ENCODE measurements around the gene USP2. TPM values are rescaled to one million over a fixed set of nuclear protein-coding genes. Genes with fewer than 3 reads are reported as not detected.

USP2 gene
- total RNA-seq, 1 donor from 2014 or later = 135 TPM

DNA sequence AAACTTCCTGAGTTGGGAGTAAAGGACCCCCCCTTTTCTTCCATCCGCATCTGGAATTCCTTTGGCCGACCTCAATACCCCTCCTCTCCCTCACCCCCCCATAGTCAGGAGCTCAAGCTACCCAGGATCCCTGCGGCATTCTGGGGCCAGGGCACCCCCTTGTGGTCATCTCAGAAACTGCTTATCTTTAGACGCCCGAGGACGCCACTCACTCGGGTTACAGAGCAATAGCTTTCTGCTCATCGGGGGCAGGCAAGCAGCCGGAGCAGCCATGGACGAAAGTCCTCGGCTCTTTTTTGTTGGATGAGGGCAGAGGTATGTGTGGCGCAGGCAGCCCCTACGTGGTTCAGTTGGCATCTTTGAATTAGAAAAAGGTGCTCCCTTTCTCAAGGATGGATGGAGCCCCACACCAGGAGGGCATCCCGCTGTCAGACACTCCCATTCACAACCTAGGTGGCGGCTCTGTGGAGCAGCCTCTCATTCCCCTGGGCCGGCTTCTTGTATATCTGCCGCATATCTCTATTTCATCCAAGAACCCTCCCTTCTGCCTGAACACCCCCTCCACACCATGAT is 43.1 kb downstream of the USP2 start:
- peak overlapping the region; percentile 95 for H3K27ac ChIP-seq (replicated peaks)
- no peaks in the 10 kb centered on the region for H3K27me3 ChIP-seq (ENCODE audit: low read depth)
- TF ChIP-seq, protein P1, sequence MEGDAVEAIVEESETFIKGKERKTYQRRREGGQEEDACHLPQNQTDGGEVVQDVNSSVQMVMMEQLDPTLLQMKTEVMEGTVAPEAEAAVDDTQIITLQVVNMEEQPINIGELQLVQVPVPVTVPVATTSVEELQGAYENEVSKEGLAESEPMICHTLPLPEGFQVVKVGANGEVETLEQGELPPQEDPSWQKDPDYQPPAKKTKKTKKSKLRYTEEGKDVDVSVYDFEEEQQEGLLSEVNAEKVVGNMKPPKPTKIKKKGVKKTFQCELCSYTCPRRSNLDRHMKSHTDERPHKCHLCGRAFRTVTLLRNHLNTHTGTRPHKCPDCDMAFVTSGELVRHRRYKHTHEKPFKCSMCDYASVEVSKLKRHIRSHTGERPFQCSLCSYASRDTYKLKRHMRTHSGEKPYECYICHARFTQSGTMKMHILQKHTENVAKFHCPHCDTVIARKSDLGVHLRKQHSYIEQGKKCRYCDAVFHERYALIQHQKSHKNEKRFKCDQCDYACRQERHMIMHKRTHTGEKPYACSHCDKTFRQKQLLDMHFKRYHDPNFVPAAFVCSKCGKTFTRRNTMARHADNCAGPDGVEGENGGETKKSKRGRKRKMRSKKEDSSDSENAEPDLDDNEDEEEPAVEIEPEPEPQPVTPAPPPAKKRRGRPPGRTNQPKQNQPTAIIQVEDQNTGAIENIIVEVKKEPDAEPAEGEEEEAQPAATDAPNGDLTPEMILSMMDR (IDR thresholded peaks at IDR 0.05; ENCODE audit: borderline replicate concordance) = peak; percentile 82
- peaks cover 82% of the 10 kb centered on the region for H3K4me1 ChIP-seq
- peaks cover 5% of the 10 kb centered on the region for H3K36me3 ChIP-seq
- intact Hi-C loops (cut with micrococcal nuclease) = no loop called here
- H3K4me3 ChIP-seq = peak overlapping the region; percentile 77
- DNase-seq = peak; percentile 65
- H3K9me3 ChIP-seq (replicated peaks) = no peaks in the 10 kb centered on the region

DNA sequence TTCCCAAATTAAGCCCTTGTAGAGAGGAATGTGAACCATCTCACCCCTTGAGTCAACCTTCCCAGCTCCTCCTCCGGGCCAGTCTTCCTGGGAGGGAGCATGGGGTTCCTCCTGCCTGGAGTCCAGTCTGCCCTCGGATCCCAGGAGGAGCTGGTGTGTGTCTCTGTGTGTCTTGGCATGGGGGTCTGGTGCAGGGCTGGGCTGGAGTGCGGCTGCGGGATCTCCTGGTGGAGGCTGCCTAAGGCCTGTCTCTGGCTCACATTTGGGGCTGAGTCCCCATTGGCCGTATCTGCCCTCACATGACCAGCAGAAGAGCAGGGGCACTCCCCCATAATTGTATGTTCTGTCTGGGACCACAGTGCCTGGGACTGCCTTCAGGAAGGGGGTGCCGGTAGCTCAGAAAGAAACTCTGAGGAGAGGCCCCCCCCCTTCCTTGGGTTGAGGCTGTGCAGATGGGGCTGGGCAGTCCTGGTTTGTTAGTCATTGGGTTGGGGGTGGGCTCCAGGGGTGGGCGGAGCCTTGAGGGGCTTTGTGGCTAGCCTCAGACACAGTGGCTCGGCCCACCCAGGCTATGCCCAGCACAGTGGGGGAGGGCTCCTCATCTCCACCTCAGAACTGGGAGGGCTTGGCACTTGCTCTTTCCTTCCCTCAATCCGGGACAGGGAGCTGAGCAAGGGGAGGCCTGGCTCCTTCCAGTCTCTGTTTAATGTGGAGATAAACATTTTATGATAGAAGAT is 43.7 kb downstream of the USP2 start:
- H3K4me3 ChIP-seq = peak overlapping the region; percentile 77
- intact Hi-C loops (cut with micrococcal nuclease) = no loop called here

DNA sequence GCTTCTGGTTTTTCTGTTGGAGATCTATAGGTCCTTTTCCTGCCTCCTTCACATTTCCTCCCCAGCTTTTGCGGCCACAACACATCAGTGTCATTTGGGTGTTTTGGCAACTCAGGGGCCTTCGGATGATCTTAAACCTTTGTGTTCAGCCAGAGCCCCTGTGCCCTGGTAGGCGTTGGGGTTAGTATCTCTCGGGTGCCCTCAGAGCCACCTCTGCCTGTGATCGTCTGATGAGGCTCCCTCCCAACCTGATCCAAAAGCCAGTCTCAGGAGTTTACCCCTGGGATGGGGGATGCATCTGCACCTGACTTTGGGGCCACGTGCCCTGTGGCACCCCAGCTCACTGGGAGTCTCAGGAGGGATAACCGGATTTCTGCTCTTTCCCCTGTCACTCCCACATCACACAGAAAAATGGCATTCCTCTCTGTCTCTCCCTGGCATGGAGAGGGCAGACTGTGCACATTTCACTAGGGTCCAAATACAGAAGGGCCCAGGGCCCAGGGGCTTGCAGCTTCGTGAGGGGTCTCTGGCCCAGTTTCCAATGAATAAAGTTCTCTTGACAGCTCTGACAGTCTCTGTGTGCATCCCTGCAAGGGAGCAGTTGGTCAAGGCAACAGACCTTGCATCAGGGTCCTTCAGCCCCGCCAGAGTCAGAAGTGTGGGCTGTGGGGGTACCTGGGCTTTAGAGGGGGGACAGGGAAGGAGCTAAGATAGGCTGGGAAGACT is 44.6 kb downstream of the USP2 start:
- intact Hi-C loops (cut with micrococcal nuclease) = no loop called here
- DNase-seq = no peak
- Histone ChIP-seq H3K9me3 (replicated peaks) (no peaks in the 10 kb centered on the region), H3K4me3 (no peak overlapping the region), H3K36me3 (peaks cover 5% of the 10 kb centered on the region), H3K27me3 (ENCODE audit: low read depth) (no peaks in the 10 kb centered on the region), H3K27ac (replicated peaks) (peak overlapping the region; percentile 39), H3K4me1 (peaks cover 81% of the 10 kb centered on the region)
- TF ChIP-seq, protein P1 (IDR thresholded peaks at IDR 0.05; ENCODE audit: borderline replicate concordance) = no peak

More for the DNA sequence above, 43.7 kb downstream of the USP2 start:
- DNase-seq = no peak
- Histone ChIP-seq H3K36me3 (peaks cover 5% of the 10 kb centered on the region), H3K9me3 (replicated peaks) (no peaks in the 10 kb centered on the region), H3K27me3 (ENCODE audit: low read depth) (no peaks in the 10 kb centered on the region), H3K4me1 (peaks cover 82% of the 10 kb centered on the region), H3K27ac (replicated peaks) (peak overlapping the region; percentile 39)
- TF ChIP-seq, protein P1 (IDR thresholded peaks at IDR 0.05; ENCODE audit: borderline replicate concordance) = no peak

DNA sequence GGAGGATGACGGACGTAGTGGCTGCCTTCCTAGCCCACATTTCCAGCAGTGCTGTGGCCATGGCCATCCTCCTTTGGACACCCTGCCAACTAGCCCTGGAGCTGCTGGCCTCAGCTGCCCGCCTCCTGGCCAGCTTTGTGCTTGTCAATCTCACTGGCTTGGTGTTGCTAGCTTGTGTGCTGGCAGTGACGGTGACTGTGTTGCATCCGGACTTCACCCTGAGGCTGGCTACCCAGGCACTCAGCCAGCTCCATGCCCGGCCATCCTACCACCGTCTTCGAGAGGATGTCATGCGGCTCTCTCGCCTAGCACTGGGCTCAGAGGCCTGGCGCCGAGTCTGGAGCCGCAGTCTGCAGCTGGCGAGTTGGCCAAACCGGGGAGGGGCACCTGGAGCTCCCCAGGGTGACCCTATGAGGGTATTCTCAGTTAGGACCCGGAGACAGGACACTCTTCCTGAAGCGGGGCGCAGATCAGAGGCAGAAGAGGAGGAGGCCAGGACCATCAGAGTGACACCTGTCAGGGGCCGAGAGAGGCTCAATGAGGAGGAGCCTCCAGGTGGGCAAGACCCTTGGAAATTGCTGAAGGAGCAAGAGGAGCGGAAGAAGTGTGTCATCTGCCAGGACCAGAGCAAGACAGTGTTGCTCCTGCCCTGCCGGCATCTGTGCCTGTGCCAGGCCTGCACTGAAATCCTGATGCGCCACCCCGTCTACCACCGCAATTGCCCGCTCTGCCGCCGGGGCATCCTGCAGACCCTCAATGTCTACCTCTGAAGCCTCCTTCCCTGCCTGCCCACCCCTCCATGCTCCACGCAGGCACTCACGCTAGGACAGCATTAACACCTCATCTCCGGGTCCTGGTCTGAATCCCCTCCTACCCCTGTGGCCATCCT is 45.6 kb downstream of the USP2 start:
- intact Hi-C loops (cut with micrococcal nuclease) = no loop called here
- H3K27me3 ChIP-seq (ENCODE audit: low read depth) = no peaks in the 10 kb centered on the region
- TF ChIP-seq, protein P1 (IDR thresholded peaks at IDR 0.05; ENCODE audit: borderline replicate concordance) = no peak
- peak overlapping the region; percentile 97 for H3K4me3 ChIP-seq
- no peaks in the 10 kb centered on the region for H3K9me3 ChIP-seq (replicated peaks)
- peaks cover 71% of the 10 kb centered on the region for H3K4me1 ChIP-seq
- no peak for DNase-seq
- peak overlapping the region; percentile 90 for H3K27ac ChIP-seq (replicated peaks)
- H3K36me3 ChIP-seq = peaks cover 5% of the 10 kb centered on the region
